ENCODE data around the gene NCOA6. TPM values are rescaled to one million over a fixed set of nuclear protein-coding genes. Genes with fewer than 3 reads are reported as not detected.

The NCOA6 gene
- total RNA-seq, 2 experiments from 2014 or later, result 8.8 to 24.4 TPM

DNA sequence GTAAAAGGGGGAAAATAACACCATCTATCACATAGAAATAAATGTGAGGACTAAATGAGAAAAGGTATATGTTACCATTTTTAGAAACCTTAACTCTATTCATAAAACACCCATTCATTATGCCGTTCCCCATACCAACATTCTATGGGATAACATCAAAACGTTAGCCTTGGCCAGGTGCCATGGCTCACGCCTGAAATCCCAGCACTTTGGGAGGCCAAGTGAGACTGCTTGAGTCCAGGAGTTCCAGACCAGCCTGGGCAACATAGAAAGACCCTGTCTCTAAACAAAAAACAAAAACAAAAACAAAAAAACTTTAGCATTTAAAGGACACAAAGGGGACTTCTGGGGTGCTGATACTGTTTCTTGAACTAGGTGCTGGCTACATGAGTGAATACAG lies 149.9 kb downstream of the NCOA6 start:
- BruUV-seq (replicated peaks), result TSS peak; percentile 61
- Histone ChIP-seq H3K9me2 (ENCODE audit: insufficient read depth, low read length) (no peaks in the 10 kb centered on the region), H4K20me1 (ENCODE audit: insufficient read depth, low read length) (no peaks in the 10 kb centered on the region), H3K36me3 (ENCODE audit: insufficient read depth, low read length) (no peaks in the 10 kb centered on the region), H3K4me3 (ENCODE audit: low read depth, low read length, poor library complexity, severe bottlenecking) (peak overlapping the region; percentile 93), H3K4me2 (ENCODE audit: low read length) (peak overlapping the region; percentile 94), H3K27ac (ENCODE audit: low read depth, low read length, poor library complexity, severe bottlenecking) (no peak overlapping the region), H2AFZ (ENCODE audit: low read length) (no peak overlapping the region), H3K79me2 (ENCODE audit: insufficient read depth, low read depth, low read length) (peaks cover 19% of the 10 kb centered on the region), H3K4me1 (ENCODE audit: insufficient read depth, low read length, poor library complexity, severe bottlenecking) (peaks cover 13% of the 10 kb centered on the region), H3K9me3 (ENCODE audit: low read length) (no peaks in the 10 kb centered on the region)
- DNase-seq (ENCODE audit: low spot score), result no peak
- intact Hi-C loops (cut with micrococcal nuclease; ENCODE audit: unreplicated experiment), result no loop called here
- TF ChIP-seq, protein P1, sequence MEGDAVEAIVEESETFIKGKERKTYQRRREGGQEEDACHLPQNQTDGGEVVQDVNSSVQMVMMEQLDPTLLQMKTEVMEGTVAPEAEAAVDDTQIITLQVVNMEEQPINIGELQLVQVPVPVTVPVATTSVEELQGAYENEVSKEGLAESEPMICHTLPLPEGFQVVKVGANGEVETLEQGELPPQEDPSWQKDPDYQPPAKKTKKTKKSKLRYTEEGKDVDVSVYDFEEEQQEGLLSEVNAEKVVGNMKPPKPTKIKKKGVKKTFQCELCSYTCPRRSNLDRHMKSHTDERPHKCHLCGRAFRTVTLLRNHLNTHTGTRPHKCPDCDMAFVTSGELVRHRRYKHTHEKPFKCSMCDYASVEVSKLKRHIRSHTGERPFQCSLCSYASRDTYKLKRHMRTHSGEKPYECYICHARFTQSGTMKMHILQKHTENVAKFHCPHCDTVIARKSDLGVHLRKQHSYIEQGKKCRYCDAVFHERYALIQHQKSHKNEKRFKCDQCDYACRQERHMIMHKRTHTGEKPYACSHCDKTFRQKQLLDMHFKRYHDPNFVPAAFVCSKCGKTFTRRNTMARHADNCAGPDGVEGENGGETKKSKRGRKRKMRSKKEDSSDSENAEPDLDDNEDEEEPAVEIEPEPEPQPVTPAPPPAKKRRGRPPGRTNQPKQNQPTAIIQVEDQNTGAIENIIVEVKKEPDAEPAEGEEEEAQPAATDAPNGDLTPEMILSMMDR (conservative IDR thresholded peaks at IDR 0.05; ENCODE audit: low read length), result no peak
- no peak for TF ChIP-seq EZH2phosphoT487 (IDR thresholded peaks at IDR 0.05; ENCODE audit: borderline replicate concordance, low read depth, low read length)
- ChIA-PET POLR2A (interaction anchor here (0.6 kb wide), 1 partner anchor 41 kb away, joined by 3 read pairs; no protein-coding TSS in a partner anchor), CTCF (ENCODE audit: unreplicated experiment) (no interaction called here)

DNA sequence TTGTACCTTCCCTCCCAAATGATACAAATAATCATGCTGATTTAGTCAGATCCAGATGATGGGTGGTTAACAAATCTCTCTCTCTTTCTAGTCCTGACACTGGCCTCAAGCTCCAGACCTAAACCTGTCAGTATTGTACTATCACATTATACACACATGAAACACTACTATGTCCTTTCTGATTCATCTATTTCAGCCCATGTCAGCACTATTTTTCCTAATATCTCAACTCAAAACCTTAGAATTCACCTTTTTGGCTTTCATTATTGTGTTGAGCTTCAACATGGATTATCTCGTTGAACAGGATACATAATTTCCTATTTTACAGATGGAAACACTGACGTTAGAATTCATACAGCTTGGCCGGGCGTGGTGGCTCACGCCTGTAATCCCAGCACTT lies 152.0 kb downstream of the NCOA6 start:
- TF ChIP-seq, protein P1 (conservative IDR thresholded peaks at IDR 0.05; ENCODE audit: low read length), result no peak
- no peak for TF ChIP-seq EZH2phosphoT487 (IDR thresholded peaks at IDR 0.05; ENCODE audit: borderline replicate concordance, low read depth, low read length)
- no peak overlapping the region for H3K4me2 ChIP-seq (ENCODE audit: low read length)
- H3K9me3 ChIP-seq (ENCODE audit: low read length), result no peaks in the 10 kb centered on the region
- no peaks in the 10 kb centered on the region for H3K9me2 ChIP-seq (ENCODE audit: insufficient read depth, low read length)
- intact Hi-C loops (cut with micrococcal nuclease; ENCODE audit: unreplicated experiment), result no loop called here
- DNase-seq (ENCODE audit: low spot score), result no peak
- H3K36me3 ChIP-seq (ENCODE audit: insufficient read depth, low read length), result no peaks in the 10 kb centered on the region; the same call in 1 of the 2 replicates
- BruUV-seq (replicated peaks), result no TSS peak
- H4K20me1 ChIP-seq (ENCODE audit: insufficient read depth, low read length), result no peaks in the 10 kb centered on the region
- H3K27ac ChIP-seq (ENCODE audit: low read depth, low read length, poor library complexity, severe bottlenecking), result no peak overlapping the region
- POLR2A ChIA-PET, result interaction anchor here (0.6 to 1.6 kb wide), 2 partner anchors 19 to 944 kb away, joined by 3 to 4 read pairs; no protein-coding TSS in a partner anchor
- H3K4me1 ChIP-seq (ENCODE audit: insufficient read depth, low read length, poor library complexity, severe bottlenecking), result peaks cover 10% of the 10 kb centered on the region
- H3K79me2 ChIP-seq (ENCODE audit: insufficient read depth, low read depth, low read length), result peaks cover 19% of the 10 kb centered on the region
- CTCF ChIA-PET (ENCODE audit: unreplicated experiment), result no interaction called here
- no peak overlapping the region for H2AFZ ChIP-seq (ENCODE audit: low read length)
- no peak overlapping the region for H3K4me3 ChIP-seq (ENCODE audit: low read depth, low read length, poor library complexity, severe bottlenecking)

DNA sequence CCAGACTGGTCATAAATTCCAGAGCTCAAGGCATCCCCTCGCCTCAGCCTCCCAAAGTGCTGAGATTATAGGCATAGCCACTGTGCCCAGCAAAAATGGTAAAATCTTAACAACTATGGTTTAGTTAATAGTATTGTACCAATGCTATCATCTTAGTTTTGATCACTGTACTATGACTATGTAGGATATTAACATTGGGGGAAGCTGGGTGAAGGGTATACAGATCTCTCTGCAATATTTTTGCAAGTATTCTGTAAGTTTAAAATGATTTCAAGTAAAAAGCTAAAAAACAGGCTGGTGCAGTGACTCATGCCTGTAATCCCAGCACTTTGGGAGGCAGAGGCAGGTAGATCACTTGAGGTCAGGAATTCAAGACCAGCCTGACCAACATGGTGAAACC lies 156.4 kb downstream of the NCOA6 start:
- no peaks in the 10 kb centered on the region for H3K4me1 ChIP-seq (ENCODE audit: insufficient read depth, low read length, poor library complexity, severe bottlenecking)
- no peak overlapping the region for H3K4me2 ChIP-seq (ENCODE audit: low read length)
- H3K36me3 ChIP-seq (ENCODE audit: insufficient read depth, low read length), result no peaks in the 10 kb centered on the region; the same call in 1 of the 2 replicates
- no peaks in the 10 kb centered on the region for H3K9me3 ChIP-seq (ENCODE audit: low read length)
- BruUV-seq (replicated peaks), result no TSS peak
- TF ChIP-seq, protein P1 (conservative IDR thresholded peaks at IDR 0.05; ENCODE audit: low read length), result no peak
- no peak for TF ChIP-seq EZH2phosphoT487 (IDR thresholded peaks at IDR 0.05; ENCODE audit: borderline replicate concordance, low read depth, low read length)
- no peak overlapping the region for H2AFZ ChIP-seq (ENCODE audit: low read length)
- ChIA-PET CTCF (ENCODE audit: unreplicated experiment) (no interaction called here), POLR2A (interaction anchor here (0.5 to 0.9 kb wide), 2 partner anchors 44 to 1285 kb away, joined by 3 to 4 read pairs; no protein-coding TSS in a partner anchor)
- H3K9me2 ChIP-seq (ENCODE audit: insufficient read depth, low read length), result no peaks in the 10 kb centered on the region
- H3K27ac ChIP-seq (ENCODE audit: low read depth, low read length, poor library complexity, severe bottlenecking), result no peak overlapping the region
- intact Hi-C loops (cut with micrococcal nuclease; ENCODE audit: unreplicated experiment), result no loop called here
- no peak overlapping the region for H3K4me3 ChIP-seq (ENCODE audit: low read depth, low read length, poor library complexity, severe bottlenecking)
- DNase-seq (ENCODE audit: low spot score), result no peak
- H3K79me2 ChIP-seq (ENCODE audit: insufficient read depth, low read depth, low read length), result no peaks in the 10 kb centered on the region; the same call in none of the 2 replicates
- H4K20me1 ChIP-seq (ENCODE audit: insufficient read depth, low read length), result no peaks in the 10 kb centered on the region

Measured in OCI-LY7 (cell line).